ENCODE data around the gene CFAP43.

CFAP43 gene

DNA sequence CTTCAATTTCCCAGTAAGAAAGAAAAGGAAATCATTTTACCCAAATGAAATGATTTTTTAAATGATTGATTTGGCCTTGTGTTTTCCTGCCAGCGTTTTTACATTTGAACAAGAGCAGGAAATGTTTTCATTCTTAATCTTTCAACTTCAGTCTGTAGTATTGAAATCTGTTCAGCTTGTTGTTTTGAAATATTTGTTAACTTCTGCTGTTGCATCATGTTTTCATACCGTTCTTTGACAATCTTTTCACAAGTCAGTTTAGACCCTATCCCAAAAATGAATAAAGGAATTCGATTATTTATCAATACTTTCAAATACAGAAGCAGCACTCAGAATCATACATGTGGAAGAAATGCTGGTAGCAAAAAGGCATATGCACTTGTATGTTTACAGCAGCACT is 102.1 kb downstream of the CFAP43 start:
- DNase-seq, result no peak

- no peak for DNase-seq
Observed at GRCh38 chr10:104128214-104128613, 104.0 kb downstream of the CFAP43 start.

DNA sequence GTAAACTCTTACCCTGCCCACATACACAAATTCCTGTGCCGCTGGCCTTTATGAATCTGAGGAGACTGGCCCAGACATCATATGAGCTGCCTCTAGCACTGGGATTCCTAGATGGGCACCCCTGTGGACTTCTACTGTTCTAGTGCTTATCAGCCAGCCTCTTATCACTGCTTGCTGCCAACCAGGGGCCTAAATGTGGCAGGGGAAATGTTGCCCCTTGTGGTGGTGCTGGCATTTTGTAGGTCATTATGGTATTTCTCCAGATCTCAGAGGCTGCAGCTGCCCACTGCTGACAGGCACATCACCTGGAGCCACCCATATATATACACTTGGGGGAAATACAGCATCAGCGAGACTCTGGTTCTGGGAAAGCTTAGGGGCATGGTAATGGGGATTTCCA is 104.8 kb downstream of the CFAP43 start:
- DNase-seq, result peak; percentile 11

GRCh38 chr10:104123397-104123796 is 108.8 kb downstream of the CFAP43 start:
- DNase-seq, result no peak

GRCh38 chr10:104122225-104123107 is 109.7 kb downstream of the CFAP43 start:
- no peak for DNase-seq

- peak; percentile 99 for DNase-seq
Observed at GRCh38 chr10:104121485-104122224, 110.5 kb downstream of the CFAP43 start, which contains the start of gene SFR1. TSS of gene SFR1 (plus strand) at chr10:104122171. CDS start at chr10:104122184, 13 bp downstream.

- peak; percentile 86 for DNase-seq
Observed at GRCh38 chr10:104120903-104121484, 111.2 kb downstream of the CFAP43 start.

DNA sequence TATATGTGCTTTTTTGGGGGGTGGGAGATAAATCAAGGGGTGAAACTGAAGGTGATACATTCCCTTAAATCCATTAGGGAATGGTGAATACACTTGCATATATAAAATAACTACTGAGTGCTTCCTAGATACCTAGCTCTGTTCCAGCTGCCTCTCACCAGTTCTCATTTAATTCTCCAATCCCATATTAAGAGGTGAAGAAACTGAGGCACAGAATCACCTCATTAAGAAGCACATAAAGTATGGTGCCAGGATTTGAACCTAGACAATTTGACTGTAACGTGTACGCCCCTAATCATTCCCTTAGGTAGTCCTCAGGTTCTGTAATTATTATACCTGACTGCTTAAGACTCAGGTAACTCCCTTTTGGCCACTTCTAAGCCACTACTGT is 111.7 kb downstream of the CFAP43 start:
- no peak for DNase-seq

DNA sequence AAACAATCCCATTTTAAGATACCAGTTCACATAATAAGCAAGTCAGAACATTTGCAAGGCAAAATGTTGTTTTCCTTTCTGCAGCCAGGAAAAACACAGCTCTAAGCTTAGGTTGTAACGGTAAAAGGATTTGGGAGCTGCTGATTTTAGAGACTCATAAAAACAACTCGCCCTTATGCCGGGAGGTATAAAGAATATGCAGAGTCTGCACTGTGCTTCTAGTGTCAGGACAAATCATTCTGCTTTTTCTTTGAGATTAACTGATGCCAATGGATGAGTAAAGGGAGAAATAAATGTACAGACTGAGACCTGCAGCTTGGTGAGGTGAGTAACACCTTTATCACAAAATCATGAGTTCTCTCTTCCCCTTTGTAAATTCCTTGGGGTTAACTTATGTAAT is 112.2 kb downstream of the CFAP43 start:
- DNase-seq, result no peak

DNA sequence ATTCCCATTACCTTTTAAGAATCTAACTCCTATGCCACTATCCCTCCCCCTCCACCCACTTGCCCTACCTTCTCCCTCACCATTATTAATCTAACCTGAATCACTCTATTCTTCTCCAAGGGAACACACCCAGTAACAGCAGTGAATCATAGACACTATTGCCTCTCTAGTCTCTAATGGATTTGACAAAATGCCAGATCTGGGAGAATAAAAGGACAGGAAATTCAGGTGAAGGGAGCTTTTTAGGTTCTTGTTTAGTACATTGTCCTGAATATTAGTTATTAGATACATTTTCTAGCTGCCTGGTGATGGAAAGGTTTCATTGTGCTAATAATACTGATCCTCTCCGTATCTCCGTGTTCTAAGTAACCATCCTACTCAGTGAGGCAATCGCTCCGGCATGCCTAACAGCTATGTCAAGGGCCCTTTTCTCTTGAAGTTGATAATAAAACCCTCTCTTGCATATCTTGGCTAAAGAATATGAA is 114.3 kb downstream of the CFAP43 start:
- no peak for DNase-seq

DNA sequence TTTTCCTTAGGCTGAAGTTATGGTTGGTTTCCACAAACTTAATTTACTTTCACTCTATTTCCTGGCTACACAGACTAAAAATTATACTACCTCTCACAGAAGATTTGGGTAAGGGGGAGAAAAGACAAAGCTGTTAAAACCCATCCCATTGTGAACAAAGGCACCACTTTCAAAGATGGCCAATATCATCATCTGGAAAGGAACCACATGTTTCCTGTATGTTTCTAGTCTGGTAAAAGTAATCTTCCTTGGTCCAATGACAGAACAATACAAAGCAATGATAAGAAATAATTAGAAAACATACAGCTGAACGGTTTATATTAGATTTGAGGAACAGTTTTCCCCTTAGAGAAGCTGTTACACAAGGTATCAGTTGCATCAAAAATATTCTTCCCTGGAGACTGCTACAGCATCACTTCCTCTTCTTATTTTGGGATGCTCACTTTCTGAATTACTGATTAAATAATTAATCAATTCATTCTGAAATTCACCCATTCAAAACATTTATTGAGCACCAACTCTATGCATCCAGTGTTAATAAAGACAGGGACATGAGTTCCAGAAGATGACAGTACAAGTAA is 118.7 kb downstream of the CFAP43 start:
- no peak for DNase-seq

- DNase-seq, result no peak
Observed at GRCh38 chr10:104109908-104110662, 122.1 kb downstream of the CFAP43 start.

DNA sequence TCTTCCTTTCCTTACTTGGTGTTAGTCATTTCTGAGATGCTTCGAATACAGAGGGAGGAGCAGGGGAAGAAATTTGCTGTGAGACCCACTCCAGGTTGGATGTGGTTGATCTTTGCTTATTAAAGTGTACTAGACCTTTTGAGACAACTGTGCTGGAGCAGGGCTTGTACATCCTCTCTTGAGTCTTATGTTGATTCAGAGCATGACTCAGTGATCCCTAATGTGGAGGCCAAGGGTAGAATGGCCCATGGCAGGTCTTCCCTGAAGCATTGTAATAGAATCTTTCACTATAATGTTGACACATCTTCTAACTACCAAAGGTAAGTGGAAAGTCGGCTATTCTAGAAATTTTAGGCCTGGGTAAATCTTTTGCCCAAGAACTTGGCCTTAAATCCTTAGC is 127.2 kb downstream of the CFAP43 start:
- no peak for DNase-seq

DNA sequence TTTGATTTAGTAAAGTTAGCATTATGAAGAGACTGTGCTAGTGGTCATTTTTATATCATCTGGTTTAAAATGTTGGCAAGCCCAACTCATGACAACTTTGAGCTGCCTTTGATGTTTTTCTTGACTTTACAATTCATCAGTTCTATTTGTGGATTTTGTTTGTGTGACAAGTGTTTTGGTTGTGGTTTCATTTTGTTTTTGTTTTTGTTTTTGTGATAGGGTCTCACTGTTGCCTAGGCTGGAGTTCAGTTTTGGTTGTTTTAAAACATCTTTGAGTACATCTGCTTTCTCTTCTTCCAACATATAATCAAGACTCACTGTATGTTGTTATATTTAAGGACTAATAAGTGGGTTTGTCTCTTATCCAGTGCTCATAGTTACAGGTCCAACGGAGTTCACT is 127.7 kb downstream of the CFAP43 start:
- DNase-seq, result no peak

GRCh38 chr10:104103956-104104355 is 128.2 kb downstream of the CFAP43 start:
- no peak for DNase-seq

DNA sequence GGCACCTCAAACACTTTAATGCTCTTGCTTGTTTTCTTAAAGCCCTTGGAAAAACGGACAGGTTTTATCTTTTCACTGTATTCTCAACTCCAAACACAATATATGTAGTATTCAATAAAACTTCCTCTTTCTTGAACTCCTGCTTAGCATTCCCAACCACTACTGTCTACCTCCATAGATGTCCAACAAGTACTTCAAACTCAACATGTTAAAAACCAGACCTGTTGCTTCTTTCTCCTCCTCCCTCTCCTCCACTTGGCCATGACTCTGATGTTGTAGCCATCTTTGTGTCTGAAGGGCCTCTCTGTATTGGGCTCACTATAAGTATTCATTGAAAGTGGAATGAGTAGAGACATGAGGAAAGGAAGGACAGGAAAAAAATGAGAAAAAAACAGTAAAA is 130.3 kb downstream of the CFAP43 start:
- no peak for DNase-seq

- no peak for DNase-seq
Observed at GRCh38 chr10:104100795-104101194, 131.4 kb downstream of the CFAP43 start.

DNA sequence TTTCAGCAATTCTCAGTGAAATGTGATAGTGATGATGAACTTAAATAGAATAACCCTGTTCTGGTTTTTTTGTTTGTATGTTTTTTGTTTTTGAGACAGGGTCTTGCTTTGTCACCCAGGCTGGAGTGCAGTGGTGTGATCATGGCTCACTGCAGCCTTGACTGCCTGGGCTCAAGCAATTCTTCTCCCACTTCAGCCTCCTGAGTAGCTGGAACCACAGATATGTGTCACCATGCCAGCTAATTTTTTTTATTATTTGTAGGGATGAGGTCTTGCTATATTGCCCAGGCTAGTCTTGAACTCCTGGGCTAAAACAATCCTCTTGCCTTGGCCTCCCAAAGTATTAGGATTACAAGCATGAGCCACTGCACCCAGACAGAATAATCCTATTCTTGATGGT is 132.2 kb downstream of the CFAP43 start:
- no peak for DNase-seq

- no peak for DNase-seq
Observed at GRCh38 chr10:104099269-104099668, 132.9 kb downstream of the CFAP43 start.

DNA sequence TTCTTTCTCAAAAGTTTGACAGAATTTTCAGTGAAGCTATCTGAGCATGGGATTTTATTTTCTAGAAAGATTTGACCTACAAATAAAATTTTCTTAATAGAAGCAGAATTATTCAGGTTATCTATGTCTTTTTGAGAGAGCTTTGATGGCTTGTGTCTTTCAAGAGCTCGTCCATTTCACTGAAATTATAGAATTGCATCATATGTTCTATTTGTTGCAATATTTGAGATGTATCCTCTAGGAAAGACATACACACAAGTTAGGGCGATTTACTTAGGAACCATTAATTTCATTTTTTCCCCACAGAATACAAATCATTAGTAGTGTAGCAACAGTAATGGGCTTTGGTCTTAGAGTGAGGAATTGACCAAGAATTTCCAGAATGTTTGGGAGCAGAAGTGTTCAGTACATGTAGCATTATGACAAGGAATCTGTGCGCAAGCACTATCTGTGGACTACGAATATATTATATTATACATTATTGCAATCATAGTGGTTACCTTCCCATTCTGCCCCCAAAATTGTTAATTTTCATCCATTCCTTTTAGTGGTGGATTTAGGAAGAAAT is 133.7 kb downstream of the CFAP43 start:
- no peak for DNase-seq

DNA sequence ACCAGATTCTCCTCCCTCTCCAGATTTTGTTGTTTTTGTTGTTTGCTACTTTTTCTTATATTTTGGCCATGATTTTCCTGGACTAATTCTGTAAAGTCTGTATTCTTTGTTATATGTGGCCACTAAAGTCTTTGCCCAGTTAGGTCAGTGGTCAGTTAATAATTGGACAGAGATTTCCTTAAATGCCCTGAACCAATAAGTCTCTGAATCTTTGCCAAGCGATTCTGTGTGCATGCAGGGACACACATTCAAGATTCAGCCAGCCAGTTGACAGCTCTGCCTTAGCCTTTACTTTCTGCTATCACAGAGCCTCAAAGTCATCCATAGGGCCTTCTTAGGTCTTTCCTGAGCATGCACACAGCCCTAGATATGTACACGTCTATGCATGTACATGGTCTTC is 135.5 kb downstream of the CFAP43 start:
- DNase-seq, result no peak

DNA sequence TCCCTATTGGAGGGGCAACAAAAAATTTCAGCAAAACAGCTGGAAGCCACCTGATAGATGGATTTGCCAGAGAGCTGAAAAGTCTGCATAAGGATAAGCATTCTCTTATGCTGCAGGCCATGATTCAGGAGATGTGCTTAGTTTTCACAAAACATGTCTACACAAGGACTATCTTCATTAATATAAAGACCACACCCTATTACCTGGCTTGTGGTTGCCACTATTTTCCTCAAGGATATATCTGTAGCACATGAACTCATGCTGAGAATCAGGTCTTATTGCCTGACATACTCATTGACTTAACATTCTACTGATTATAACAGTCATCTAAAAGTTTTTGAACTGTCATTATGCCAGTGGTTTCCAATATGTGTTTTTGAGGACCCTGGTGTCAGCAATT is 139.4 kb downstream of the CFAP43 start:
- DNase-seq, result no peak
